Vagina (tissue), 2 donors: ENCODE results near the gene SIX3. TPM values are rescaled to one million over a fixed set of nuclear protein-coding genes. Genes with fewer than 3 reads are reported as not detected.

Experiments used
- DNase-seq, 2 donors: peaks; one replicate each; pipeline ENCODE4 v3.0.0-alpha.2; 2017; ENCODE audit errors: extremely low spot score in 2 of 2
- H3K27ac ChIP-seq: fragments of 200-600 bp; sonication (generic); one replicate; pipeline ENCODE4 v1.5.1; 2019
- H3K27me3 ChIP-seq: fragments of 200-600 bp; sonication (generic); one replicate; pipeline ENCODE4 v1.5.1; 2019
- H3K36me3 ChIP-seq, 2 donors: fragments of 200-600 bp; sonication (generic); one replicate each; pipeline ENCODE4 v1.5.1; 2017 to 2019
- H3K4me1 ChIP-seq: fragments of 200-600 bp; sonication (generic); one replicate; pipeline ENCODE4 v1.5.1; 2019
- H3K4me3 ChIP-seq, 2 donors: fragments of 200-600 bp; sonication (generic); 1 replicate in 1 of 2; 2 replicates in 1 of 2; pipeline ENCODE4 v1.5.1; 2016 to 2019
- H3K9me3 ChIP-seq: fragments of 200-600 bp; sonication (generic); one replicate; pipeline ENCODE4 v1.5.1; 2019
- CTCF ChIP-seq, 3 experiments: fragments of 450-650 bp in 2 of 3; fragments of 200-600 bp in 1 of 3; sonication (generic) in 1 of 3; IDR thresholded peaks; one replicate each; pipeline ENCODE4 v1.5.1; 2017 to 2019; ENCODE audit warnings: antibody characterized with exemption in 3 of 3, mild to moderate bottlenecking in 2 of 3, moderate library complexity in 2 of 3
- POLR2A ChIP-seq, 2 donors: fragments of 450-650 bp; IDR thresholded peaks; one replicate each; pipeline ENCODE4 v1.6.1; 2017; ENCODE audit warnings: antibody characterized with exemption in 2 of 2, mild to moderate bottlenecking in 2 of 2, moderate library complexity in 2 of 2
- POLR2AphosphoS5 ChIP-seq, 2 donors: sonication (generic); formaldehyde crosslinking; IDR thresholded peaks; one replicate each; pipeline ENCODE4 v1.9.0; 2017; ENCODE audit warnings: antibody characterized with exemption in 2 of 2, mild to moderate bottlenecking in 2 of 2, low read depth in 1 of 2; ENCODE audit not compliant: insufficient read depth in 1 of 2
- intact Hi-C: fragments of 100-400 bp; cut with DNase I; formaldehyde crosslinking; loops from one replicate; pipeline ENCODE4 v1.15.1; 2023
- total RNA-seq: library from RNA; depleted of rRNA; stranded (reverse); fragments of >200 nt; gene quantifications from one replicate; pipeline ENCODE4 v1.2.3, GENCODE V29; 2016

Gene SIX3
- total RNA-seq, 1 donor from 2014 or later: not detected

- no peaks in the 10 kb centered on the region for H3K27me3 ChIP-seq
- TF ChIP-seq CTCF (IDR thresholded peaks at IDR 0.05) (no peak), POLR2AphosphoS5 (IDR thresholded peaks at IDR 0.05; ENCODE audit: insufficient read depth in 1 of 2, low read depth in 1 of 2) (no peak), POLR2A (IDR thresholded peaks at IDR 0.05) (no peak)
Observed at GRCh38 chr2:44979581-44979980, 38.1 kb downstream of the SIX3 start.

GRCh38 chr2:44980751-44981713, 39.5 kb downstream of the SIX3 start:
- Histone ChIP-seq H3K27me3 (no peaks in the 10 kb centered on the region), H3K36me3 (no peaks in the 10 kb centered on the region), H3K9me3 (no peaks in the 10 kb centered on the region), H3K4me3 (no peak overlapping the region), H3K27ac (no peak overlapping the region), H3K4me1 (peaks cover 8% of the 10 kb centered on the region)
- DNase-seq: no peak
- TF ChIP-seq POLR2A (IDR thresholded peaks at IDR 0.05) (no peak), POLR2AphosphoS5 (IDR thresholded peaks at IDR 0.05; ENCODE audit: insufficient read depth in 1 of 2, low read depth in 1 of 2) (no peak), CTCF (IDR thresholded peaks at IDR 0.05) (no peak)
- intact Hi-C loops: no loop called here

More at GRCh38 chr2:44979581-44979980, 38.1 kb downstream of the SIX3 start:
- Histone ChIP-seq H3K27ac (no peak overlapping the region), H3K9me3 (no peaks in the 10 kb centered on the region), H3K36me3 (no peaks in the 10 kb centered on the region), H3K4me1 (peaks cover 8% of the 10 kb centered on the region), H3K4me3 (no peak overlapping the region)
- no peak for DNase-seq
- intact Hi-C loops: no loop called here

- no peak overlapping the region for H3K4me3 ChIP-seq
- H3K4me1 ChIP-seq: peaks cover 8% of the 10 kb centered on the region
- intact Hi-C loops: loop anchor here (2.0 kb wide), 1 partner anchor 513 kb away; no protein-coding TSS in a partner anchor
- no peak overlapping the region for H3K27ac ChIP-seq
- no peaks in the 10 kb centered on the region for H3K27me3 ChIP-seq
- DNase-seq: no peak
- no peaks in the 10 kb centered on the region for H3K36me3 ChIP-seq
- H3K9me3 ChIP-seq: no peaks in the 10 kb centered on the region
- TF ChIP-seq POLR2A (IDR thresholded peaks at IDR 0.05) (no peak), POLR2AphosphoS5 (IDR thresholded peaks at IDR 0.05; ENCODE audit: insufficient read depth in 1 of 2, low read depth in 1 of 2) (no peak), CTCF (IDR thresholded peaks at IDR 0.05) (peak; percentile 79 to 93 (median 88))
Observed at GRCh38 chr2:44981714-44982108, 40.2 kb downstream of the SIX3 start.

GRCh38 chr2:44983836-44984604, 42.5 kb downstream of the SIX3 start:
- Histone ChIP-seq H3K4me3 (no peak overlapping the region), H3K36me3 (no peaks in the 10 kb centered on the region), H3K27ac (no peak overlapping the region), H3K4me1 (peaks cover 8% of the 10 kb centered on the region), H3K27me3 (no peaks in the 10 kb centered on the region), H3K9me3 (no peaks in the 10 kb centered on the region)
- TF ChIP-seq POLR2AphosphoS5 (IDR thresholded peaks at IDR 0.05; ENCODE audit: insufficient read depth in 1 of 2, low read depth in 1 of 2) (no peak), POLR2A (IDR thresholded peaks at IDR 0.05) (no peak), CTCF (IDR thresholded peaks at IDR 0.05) (no peak)
- DNase-seq: no peak
- intact Hi-C loops: loop anchor here (2.0 kb wide), 1 partner anchor 511 kb away; no protein-coding TSS in a partner anchor
